Transverse colon (tissue), 4 donors: ENCODE measurements around the gene RAPGEF4.

Source experiments
- EP300 ChIP-seq: sonication (generic); formaldehyde crosslinking; IDR thresholded peaks from one replicate; pipeline ENCODE4 v1.6.1; 2017; ENCODE audit warnings: antibody characterized with exemption, low read depth
- POLR2A ChIP-seq: fragments of 450-650 bp; IDR thresholded peaks from one replicate; pipeline ENCODE4 v1.6.1; 2016; ENCODE audit warnings: antibody characterized with exemption, mild to moderate bottlenecking, moderate library complexity
- POLR2AphosphoS5 ChIP-seq, 3 donors: sonication (generic); formaldehyde crosslinking; IDR thresholded peaks; one replicate each; pipeline ENCODE4 v1.6.1; 2016; ENCODE audit warnings: antibody characterized with exemption in 3 of 3
- TF ChIP-seq, protein P1 (sequence below), 5 experiments: fragments of 200-600 bp in 3 of 5; fragments of 450-650 bp in 2 of 5; sonication (generic) in 3 of 5; IDR thresholded peaks; 1 replicate in 2 of 5; 2 replicates in 3 of 5; pipeline ENCODE4 v1.5.1; 2016 to 2017; ENCODE audit warnings: antibody characterized with exemption in 5 of 5, inconsistent platforms in 3 of 5, mild to moderate bottlenecking in 2 of 5, moderate library complexity in 1 of 5

DNA sequence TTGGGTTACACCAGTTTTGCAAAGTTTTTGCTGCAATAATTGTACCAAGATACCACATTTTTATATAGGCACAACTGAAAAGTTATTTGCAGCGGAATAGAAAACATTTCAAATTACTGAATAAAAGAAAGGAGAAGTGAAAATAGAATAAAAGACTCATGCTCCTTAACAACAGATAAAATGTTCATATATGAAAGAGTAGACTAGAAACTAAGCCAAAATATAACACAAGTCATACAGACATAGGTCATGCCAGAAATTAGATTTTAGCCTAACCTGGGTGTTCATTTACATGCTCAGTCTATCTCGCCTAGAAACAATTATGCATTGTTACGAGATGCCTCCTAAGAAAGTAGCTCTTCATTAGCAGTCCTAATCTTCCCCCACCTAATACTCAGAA, 323.6 kb downstream of the RAPGEF4 start:
- TF ChIP-seq POLR2A: no peak
- TF ChIP-seq, protein P1, sequence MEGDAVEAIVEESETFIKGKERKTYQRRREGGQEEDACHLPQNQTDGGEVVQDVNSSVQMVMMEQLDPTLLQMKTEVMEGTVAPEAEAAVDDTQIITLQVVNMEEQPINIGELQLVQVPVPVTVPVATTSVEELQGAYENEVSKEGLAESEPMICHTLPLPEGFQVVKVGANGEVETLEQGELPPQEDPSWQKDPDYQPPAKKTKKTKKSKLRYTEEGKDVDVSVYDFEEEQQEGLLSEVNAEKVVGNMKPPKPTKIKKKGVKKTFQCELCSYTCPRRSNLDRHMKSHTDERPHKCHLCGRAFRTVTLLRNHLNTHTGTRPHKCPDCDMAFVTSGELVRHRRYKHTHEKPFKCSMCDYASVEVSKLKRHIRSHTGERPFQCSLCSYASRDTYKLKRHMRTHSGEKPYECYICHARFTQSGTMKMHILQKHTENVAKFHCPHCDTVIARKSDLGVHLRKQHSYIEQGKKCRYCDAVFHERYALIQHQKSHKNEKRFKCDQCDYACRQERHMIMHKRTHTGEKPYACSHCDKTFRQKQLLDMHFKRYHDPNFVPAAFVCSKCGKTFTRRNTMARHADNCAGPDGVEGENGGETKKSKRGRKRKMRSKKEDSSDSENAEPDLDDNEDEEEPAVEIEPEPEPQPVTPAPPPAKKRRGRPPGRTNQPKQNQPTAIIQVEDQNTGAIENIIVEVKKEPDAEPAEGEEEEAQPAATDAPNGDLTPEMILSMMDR (IDR thresholded peaks at IDR 0.05): no peak
- no peak for TF ChIP-seq EP300
- no peak for TF ChIP-seq POLR2AphosphoS5 (IDR thresholded peaks at IDR 0.05)
